Measurements from ENCODE around the gene ZNF132.
A peak's percentile ranks its signal among the peaks of the same experiment; 100 is the strongest.
"Not testable (repeated sequence)": the region's sequence is repeated elsewhere in the genome, so short reads cannot be mapped to it uniquely, and the experiment has no call there.

ZNF132 gene

DNA sequence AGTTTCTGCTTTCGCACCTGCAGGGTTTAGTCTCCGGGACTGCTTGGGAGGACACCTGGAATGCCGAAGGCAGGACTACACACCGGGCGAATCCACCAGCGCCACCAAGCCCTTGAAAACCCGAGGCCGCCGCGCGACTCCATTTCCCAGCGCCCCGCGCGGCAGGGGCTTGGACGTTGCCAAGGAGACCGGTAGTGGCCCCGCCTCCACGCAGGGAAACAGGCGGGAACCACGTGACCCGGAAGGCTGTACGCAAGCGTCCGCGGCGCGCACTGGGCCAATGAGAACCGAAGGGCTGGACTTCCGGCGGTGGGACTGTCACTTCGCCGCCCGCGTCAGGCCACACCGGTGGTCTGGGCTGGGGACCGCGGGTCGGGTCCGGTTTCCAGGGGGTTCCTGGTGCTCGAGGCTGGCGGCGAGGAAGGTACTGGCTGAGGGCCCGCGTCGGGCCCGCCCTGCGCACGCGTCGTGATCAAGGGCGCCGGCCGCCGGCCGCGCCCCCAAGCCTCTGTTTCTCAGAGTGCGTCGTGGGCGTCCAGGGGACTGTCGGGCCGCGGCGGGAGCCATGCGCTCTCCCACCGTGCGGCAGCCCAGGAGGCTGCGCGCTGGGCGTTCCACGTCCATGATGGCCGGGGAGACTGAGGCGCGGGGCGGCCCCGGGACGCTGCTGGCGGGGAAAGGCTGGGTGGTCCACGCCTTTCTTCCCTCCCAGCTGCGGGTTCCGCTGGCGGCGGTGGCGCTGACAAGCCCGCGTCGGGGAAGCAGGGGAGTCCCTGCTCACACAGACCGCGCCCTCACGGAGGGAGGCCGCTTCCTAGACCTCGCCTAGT lies 27.0 kb upstream of the ZNF132 start, which contains the start of gene ZNF324:
Gene ZNF324 (plus strand): TSS at position 321 of the 830 bp plus-strand sequence. CDS start 2,106 bp downstream, outside the sequence.
- ATAC-seq: peak; percentile 97 to 98

DNA sequence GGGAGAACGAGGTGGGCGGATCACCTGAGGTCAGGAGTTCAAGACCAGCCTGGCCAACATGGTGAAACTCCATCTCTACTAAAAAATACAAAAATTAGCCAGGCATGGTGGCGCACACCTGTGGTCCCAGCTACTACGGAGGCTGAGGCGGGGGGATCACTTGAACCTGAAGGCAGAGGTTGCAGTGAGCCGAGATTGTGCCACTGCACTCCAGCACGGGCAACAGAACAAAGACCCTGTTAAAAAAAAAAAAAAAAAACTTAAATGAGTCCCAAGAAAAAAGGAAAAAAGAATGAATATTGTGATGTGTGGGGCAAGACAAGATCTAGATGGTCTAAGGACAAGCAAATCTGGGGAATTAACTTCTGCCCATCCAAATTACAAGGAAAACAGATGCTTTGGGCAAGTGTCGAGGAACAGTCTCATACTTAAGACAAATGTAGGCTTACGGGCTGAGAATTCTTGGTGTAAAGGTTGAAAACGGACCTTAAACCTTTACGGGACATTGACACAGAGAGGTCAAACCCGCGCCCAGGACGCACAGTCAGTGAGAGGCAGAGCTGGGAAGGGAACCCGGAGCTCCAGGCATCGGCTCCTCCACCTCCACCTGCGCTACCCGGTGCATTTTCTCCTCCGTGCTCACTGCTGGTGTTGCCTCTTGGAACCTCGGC lies 26.3 kb upstream of the ZNF132 start:
- ATAC-seq: peak; percentile 4 to 12

DNA sequence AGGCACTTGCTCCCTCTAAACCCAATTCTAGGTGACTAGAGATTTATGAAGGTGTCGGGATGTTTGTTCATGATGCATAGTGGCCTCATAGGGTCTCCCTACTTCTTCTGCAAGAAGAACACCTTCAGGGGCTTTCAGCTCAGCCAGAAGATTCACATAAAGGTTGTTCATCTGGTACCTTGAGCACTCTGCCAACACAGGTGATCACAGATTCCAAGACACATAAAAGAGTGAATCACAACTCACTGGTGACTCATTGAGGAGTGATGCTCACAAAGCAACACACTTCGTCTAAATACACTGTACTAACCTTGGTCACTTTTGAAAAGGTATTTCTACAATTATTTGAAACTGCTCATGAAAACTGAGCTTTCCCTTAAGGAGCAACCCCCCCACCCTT lies 20.1 kb upstream of the ZNF132 start:
- peak; percentile 55 to 56 for ATAC-seq

DNA sequence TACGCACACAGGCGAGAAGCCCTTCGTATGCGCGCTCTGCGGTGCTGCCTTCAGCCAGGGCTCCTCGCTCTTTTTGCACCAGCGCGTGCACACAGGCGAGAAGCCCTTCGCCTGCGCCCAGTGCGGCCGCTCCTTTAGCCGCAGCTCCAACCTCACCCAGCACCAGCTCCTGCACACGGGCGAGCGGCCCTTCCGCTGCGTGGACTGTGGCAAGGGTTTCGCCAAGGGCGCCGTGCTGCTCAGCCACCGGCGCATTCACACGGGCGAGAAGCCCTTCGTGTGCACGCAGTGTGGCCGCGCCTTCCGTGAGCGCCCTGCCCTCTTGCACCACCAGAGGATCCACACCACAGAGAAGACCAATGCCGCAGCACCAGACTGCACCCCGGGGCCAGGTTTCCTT lies 16.2 kb upstream of the ZNF132 start:
- no peak for ATAC-seq

DNA sequence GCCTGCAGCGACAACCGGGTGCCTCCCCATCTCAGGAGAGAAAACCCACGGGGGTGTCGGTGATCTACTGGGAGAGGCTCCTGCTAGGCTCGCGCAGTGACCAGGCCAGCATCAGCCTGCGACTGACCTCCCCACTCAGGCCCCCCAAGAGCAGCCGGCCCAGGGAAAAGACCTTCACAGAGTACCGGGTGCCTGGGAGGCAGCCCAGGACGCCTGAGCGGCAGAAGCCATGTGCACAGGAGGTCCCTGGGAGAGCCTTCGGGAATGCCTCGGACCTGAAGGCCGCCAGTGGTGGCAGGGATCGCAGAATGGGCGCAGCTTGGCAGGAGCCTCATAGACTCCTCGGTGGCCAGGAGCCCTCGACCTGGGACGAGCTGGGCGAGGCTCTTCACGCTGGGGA lies 15.4 kb upstream of the ZNF132 start:
- ATAC-seq: no peak

DNA sequence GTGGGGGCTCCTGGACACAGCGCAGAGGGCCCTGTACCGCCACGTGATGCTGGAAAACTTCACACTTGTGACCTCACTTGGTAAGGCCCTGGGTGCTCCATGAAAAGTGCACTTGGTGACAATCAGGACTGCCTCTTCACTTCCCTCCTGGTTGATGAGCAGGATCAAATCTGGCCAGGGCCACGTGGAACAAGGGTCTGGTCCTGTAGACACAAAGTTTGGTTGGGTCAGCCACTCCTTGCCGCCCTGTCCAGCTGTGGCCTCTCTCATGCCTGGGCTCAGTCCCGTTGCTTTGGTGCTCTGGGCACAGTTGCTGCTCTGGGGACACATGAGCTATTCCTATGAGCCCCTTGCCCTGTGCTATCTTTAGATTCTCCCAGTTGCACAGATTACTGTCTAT lies 13.8 kb upstream of the ZNF132 start:
- no peak for ATAC-seq

DNA sequence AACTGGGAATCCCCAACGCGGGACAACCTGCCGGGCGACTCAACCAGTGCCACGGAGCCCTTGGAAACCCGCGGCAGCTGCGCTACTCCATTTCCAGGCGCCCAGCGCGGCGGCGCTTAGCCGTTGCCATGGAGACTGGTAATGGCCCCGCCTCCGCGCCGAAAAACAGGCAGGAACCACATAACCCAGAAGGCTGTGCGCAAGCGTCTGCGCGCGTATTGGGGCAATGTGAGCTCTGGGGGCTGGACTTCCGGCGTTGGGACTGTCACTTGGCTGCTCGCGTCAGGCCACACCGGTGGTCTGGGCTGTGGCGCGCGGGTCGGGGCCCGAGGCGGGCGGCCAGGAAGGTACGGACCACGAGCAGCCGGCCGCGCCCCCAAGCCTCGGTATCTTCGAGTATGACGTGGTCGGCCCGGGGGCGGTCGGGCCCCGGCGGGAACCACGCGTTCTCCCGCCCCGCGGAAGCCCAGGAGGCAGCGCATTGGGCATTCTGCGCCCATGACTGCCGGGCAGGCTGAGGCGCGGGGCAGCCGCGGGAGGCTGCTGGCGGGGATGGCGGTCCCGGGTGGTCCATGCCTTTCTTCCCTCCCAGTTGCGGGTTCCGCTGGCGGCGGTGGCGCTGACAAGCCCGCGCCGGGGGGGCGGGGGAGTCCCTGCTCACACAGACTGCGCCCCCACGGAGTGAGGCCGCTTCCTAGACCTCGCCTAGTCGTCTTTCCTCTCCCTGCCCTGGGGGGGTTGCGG lies 11.6 kb upstream of the ZNF132 start, which contains the start of gene ZNF324B:
Gene ZNF324B (plus strand): TSS at position 265 of the 744 bp plus-strand sequence. CDS start 2,080 bp downstream, outside the sequence.
- peak; percentile 98 to 99 for ATAC-seq

DNA sequence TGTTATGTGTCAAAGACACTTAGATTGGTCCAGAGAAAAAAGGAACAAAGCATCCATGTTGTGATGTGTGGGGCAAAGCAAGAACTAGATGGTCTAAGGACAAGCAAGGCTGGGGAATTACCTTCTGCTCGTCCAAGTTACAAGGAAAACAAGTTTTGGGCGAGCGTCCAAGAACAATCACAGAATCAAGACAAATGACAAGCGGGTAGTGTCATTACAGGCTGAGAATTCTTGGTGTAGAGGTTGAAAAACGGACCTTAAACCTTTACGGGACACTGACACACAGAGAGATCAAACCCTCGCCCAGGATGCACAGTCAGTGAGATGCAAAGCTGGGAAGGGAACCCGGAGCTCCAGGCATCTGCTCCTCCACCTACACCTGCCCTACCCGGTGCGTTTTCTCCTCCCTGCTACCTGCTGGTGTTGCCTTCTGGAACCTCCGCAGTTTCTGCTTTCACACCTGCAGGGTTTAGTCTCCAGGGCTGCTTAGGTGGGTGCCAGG lies 11.0 kb upstream of the ZNF132 start:
- peak; percentile 5 to 8 for ATAC-seq

DNA sequence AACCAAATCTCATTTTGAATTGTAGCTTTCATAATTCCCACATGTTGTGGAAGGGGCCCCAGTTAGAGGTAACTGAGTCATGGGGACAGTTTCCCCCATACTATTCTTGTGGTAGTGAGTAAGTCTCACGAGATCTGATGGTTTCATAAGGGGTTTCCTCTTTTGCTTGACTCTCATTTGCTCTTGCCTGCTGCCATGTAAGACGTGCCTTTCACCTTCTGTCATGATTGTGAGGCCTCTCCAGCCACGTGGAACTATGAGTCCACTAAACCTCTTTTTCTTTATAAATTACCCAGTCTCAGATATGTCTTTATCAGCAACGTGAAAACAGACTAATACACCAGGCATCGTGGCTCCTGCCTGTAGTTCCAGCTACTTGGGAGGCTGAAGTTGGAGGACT lies 10.0 kb upstream of the ZNF132 start:
- ATAC-seq: not testable (repeated sequence)

DNA sequence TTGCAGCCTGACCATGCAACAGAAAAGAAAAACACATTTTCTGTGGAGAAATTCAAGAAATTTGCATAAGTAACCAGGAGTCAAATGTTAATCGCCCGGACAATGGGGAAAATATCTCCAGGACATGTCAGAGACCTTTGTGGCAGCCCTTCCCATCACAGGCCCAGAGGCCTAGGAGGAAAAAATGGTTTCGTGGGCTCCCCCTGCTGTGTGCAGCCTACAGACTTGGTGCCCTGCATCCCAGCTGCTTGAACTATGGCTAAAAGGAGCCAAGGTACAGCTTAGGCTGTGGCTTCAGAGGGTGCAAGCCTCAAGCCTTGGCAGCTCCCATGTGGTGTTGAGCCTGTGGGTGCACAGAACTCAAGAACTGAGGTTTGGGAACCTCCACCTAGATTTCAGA lies 8.9 kb upstream of the ZNF132 start:
- ATAC-seq: not testable (repeated sequence)

DNA sequence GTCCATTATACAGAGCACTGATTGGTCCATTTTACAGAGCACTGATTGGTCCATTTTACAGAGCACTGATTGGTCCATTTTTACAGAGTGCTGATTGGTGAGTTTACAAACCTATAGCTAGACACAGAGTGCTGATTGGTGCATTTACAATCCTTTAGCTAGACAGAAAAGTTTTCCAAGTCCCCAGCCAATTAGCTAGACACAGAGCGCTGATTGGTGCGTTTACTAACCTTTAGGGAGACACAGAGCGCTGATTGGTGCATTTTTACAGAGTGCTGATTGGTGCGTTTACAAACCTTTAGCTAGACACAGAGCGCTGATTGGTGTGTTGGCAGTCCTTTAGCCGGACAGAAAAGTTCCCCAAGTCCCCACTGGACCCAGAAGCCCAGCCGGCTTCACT lies 3.0 kb upstream of the ZNF132 start:
- not testable (repeated sequence) for ATAC-seq

DNA sequence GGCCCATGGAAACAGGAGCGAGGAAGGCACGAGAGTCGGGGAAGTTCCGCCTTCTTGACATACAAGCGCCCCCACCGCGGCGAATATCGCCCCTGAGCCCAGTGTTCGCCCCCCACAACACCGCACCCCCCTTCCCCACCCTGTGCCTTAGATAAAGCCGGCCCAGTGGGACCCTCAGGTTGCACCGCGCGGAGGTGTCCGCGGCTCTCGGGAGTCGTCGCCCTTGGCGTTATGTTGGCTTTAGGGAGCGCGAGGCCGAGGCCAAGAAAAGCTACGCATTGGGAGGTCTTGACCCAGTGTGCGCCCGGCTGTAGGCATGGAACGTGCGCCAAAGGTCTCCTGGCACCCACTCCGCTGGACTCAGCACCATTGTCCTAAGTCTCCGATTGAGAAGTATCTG lies 603 bp upstream of the ZNF132 start:
- no peak for ATAC-seq

DNA sequence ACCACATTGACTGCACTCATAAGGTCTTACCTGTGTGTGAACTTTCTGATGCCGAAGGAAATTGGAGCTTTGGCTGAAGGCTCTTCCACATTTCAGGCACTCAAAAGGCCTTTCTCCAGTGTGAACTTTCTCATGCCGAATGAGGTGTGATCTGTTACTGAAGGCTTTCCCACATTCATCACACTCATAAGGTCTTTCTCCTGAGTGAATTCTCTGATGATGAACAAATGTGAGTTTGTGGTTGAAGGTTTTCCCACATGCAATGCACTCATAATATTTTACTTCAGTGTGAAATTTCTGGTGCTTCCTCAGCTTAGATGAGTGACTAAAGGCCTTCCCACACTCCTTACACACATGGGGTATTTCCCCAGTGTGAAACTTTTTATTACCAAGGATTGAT lies 5.7 kb downstream of the ZNF132 start:
- no peak for ATAC-seq

DNA sequence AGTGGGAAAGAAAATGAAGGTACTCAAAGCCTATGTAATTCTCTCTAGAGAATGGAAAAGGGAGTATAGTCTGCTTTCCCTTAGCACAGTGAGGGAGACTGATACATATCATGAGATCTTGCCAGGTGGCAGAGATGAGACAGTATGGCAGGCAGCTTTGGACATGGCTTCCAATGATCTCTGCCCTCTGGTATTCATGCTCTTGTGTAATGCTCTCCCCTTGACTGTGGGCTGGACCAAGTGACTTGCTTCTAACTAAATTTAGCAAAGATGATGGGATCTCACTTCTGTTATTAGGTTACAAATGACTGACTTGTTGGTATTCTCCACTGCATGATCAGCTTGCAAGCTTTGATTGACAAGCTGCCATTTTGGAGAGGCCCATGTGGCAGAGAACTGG lies 10.2 kb downstream of the ZNF132 start:
- no peak for ATAC-seq

DNA sequence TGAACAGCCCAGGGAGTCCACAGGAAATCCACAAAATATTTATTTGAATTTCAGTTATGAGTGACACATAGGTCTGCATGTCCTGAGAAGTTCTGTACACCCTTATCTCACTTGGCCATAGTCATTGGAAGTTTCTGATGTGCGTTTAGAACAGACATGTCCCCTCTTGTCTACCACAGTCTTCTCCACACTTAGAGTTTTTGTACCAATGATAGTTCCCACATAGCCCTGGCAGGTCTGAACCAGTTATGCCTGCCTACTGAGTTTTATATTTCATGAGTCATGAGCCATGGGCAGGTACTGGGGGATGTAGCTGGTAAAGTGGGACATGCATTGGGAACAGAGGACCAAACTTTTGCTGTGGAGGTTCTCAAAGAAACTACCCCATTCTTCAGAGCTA lies 11.3 kb downstream of the ZNF132 start:
- no peak for ATAC-seq

DNA sequence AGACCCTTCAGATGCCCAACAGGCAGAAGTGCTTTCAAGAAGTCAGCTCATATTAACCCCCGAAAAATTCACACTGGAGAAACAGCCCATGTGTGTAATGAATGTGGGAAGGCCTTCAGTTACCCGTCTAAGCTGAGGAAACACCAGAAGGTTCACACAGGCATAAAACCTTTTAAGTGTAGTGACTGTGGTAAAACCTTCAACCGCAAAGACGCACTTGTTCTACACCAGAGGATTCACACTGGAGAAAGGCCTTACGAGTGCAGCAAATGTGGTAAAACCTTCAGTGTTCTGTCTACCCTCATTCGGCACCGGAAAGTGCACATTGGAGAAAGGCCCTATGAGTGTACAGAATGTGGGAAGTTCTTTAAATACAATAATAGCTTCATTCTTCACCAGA lies 22.9 kb downstream of the ZNF132 start:
- no peak for ATAC-seq

DNA sequence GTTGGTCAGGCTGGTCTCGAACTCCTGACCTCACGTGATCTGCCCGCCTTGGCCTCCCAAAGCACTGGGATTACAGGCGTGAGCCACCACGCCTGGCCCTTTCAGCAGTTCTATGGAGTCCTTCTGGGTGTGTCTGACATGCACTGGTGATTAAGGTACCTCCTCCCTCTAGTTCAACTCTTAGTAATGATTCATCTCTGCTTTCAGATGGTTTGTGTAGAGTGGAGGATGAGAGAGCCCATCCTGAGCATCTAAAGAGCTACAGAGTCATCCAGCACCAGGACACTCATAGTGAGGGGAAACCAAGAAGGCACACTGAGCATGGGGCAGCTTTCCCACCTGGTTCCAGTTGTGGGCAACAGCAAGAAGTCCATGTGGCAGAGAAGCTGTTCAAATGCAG lies 23.3 kb downstream of the ZNF132 start:
- ATAC-seq: no peak

DNA sequence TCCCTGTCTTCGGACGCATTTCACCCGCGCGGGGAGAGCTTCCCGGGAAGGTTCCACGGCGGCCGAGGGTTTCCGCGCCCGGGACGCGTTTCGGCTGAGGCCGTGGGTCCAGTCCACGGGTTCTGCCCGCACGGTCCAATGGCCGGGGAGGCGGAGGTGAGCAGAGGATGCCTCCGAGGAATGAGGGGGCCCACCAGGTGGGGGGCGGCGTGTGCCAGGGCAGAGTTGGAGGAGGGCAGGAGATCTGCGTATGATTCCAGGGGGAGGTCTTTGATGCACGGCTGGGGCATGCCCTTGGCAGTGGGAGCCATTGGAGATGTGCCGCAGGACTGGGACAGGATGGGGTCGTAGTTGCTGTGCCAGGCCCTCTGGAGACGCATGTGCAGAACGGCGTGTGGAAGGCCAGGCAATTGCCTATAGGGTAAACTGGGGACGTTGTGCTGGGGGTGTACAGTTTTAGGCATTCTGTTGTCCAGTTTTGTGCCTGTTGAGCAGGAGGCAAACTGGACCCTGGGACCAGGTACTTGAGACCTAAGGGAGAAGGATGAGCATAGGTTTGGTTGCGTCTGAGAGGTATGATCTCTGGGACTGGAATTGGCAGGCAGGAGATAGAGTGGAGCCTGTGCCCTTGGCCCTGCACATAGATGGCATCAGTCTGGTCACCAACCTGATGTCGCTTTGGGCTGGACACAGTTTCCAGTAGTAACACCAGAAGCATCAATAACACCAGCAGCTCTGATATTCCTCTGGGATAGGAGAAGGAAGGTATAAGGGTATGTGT lies 30.8 kb downstream of the ZNF132 start:
- ATAC-seq: no peak

DNA sequence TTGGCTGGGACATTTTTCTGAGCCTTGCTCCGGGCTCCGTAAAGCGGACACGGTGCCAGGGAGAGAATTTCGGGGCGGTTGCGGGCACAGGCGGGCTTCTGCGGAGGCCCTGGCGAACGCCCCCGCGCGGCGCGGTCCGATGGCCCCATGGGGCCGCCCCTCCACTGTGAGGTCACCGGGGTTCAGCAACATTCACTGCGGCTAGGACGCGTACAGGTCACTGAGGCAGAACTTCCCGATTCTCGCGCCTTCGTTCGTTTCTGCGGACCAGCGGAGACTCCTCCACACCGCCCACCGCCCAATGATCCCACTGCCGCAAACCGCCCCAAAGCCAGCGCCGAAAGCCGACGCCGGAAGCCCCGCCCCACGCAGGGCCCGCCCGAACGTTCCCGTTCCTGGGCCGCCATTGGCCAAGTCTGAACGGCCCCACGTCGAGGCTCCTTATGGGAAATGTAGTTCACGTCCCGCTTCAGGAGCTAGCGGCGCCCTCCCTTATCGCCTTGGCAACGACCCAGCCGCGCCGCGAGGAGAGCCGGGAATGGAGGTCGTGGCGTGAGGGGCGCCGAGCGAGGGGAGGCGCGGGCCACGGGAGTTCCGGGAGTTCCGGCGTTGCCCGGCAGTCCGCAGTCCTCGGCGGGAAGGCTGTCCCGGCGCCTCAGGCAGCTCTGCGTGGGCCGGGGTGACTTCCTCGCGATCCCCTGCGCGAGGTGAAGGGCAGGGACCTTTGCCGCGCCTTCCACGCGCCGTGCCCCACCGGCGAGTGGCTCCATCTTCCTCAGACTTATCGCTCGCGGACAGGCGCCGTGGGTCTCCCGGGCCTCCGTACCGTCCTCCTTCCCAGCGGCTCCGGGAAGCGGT lies 31.6 kb downstream of the ZNF132 start, which contains the start of gene ZNF584:
Gene ZNF584 (plus strand): TSS at position 498 of the 858 bp plus-strand sequence. CDS start 499 bp downstream, outside the sequence.
- ATAC-seq: peak; percentile 98

DNA sequence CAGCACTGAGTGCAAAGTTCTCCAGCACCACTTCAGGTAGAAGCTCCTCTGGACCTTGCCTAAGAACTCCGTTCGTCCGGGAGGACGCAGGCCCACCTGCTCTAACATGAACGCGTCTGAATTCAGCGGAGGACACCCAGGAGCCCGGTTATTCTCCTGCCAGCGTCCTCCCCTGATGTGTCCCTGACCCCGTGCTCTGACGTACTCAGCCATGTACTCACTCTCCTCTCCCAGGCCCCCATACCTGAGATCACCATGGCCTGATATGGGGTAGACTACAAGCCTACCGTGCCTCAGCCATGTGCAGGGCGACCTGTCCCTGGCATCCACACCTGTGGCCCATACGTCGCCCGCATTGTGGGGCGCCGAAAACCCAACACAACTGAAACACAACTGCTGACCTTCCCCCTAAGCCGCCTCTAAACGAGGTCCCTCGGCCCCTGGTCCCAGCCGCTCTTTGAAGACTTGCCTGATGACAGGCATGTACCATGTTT lies 32.2 kb downstream of the ZNF132 start:
- no peak for ATAC-seq
